Sigmoid colon (tissue), 7 donors: ENCODE results near the gene TRIL. TPM values are rescaled to one million over a fixed set of nuclear protein-coding genes. Genes with fewer than 3 reads are reported as not detected.

Source experiments
- DNase-seq: peaks from one replicate; pipeline ENCODE4 v3.0.0-alpha.2; 2019
- H3K27ac ChIP-seq, 4 donors: fragments of 200-600 bp; sonication (generic); one replicate each; pipeline ENCODE4 v1.5.1; 2016 to 2019; ENCODE audit warnings: mild to moderate bottlenecking in 1 of 4
- H3K27me3 ChIP-seq, 3 donors: fragments of 200-600 bp; sonication (generic); one replicate each; pipeline ENCODE4 v1.5.1; 2019; ENCODE audit warnings: mild to moderate bottlenecking in 1 of 3
- H3K36me3 ChIP-seq, 4 donors: fragments of 200-600 bp; sonication (generic); one replicate each; pipeline ENCODE4 v1.5.1; 2016 to 2019
- H3K4me1 ChIP-seq, 4 donors: fragments of 200-600 bp; sonication (generic); one replicate each; pipeline ENCODE4 v1.5.1; 2017 to 2019
- H3K4me3 ChIP-seq, 4 donors: fragments of 200-600 bp; sonication (generic); one replicate each; pipeline ENCODE4 v1.5.1; 2017 to 2019; ENCODE audit warnings: mild to moderate bottlenecking in 2 of 4, moderate library complexity in 1 of 4
- H3K9me3 ChIP-seq, 4 donors: fragments of 200-600 bp in 3 of 4; sonication (generic) in 3 of 4; one replicate each; pipeline versions ENCODE4 v1.5.1 to v1.6.1; 2013 to 2019
- CTCF ChIP-seq, 4 experiments: fragments of 450-650 bp in 3 of 4; fragments of 200-600 bp in 1 of 4; IDR thresholded peaks; one replicate each; pipeline ENCODE4 v1.5.1; 2016 to 2019; ENCODE audit warnings: antibody characterized with exemption in 4 of 4, mild to moderate bottlenecking in 3 of 4, moderate library complexity in 2 of 4
- EP300 ChIP-seq, 4 donors: sonication (generic); formaldehyde crosslinking; IDR thresholded peaks; one replicate each; pipeline ENCODE4 v1.6.1; 2017; ENCODE audit warnings: antibody characterized with exemption in 4 of 4
- POLR2A ChIP-seq, 2 donors: fragments of 450-650 bp; IDR thresholded peaks; one replicate each; pipeline ENCODE4 v1.6.1; 2016; ENCODE audit warnings: antibody characterized with exemption in 2 of 2, mild to moderate bottlenecking in 2 of 2, moderate library complexity in 2 of 2
- POLR2AphosphoS5 ChIP-seq, 4 donors: sonication (generic); formaldehyde crosslinking; IDR thresholded peaks; one replicate each; pipeline ENCODE4 v1.6.1; 2017; ENCODE audit warnings: antibody characterized with exemption in 4 of 4
- WGBS, 2 donors: extraction: QIAGEN DNeasy Blood & Tissue Kit; methylation state at CpG; one replicate each; pipeline ENCODE4 v1.1.7; 2013; 5-methylcytosine and 5-hydroxymethylcytosine counted together
- intact Hi-C: fragments of 100-400 bp; cut with DNase I; formaldehyde crosslinking; loops from one replicate; pipeline ENCODE4 v1.15.1; 2023
- polyA plus RNA-seq, 3 donors: library from polyadenylated mRNA; stranded (reverse); fragments of 200-250 nt; gene quantifications; one replicate each; pipeline ENCODE4 v1.2.3, GENCODE V29; 2013
- total RNA-seq, 4 donors: library from RNA; depleted of rRNA; stranded (reverse); fragments of >200 nt; gene quantifications; one replicate each; pipeline ENCODE4 v1.1.0, GENCODE V29; 2016
- donor health status: healthy with polysubstance abuse.
- donor health status: Bipolar disorder and iron deficiency.
- donor health status: healthy.

The TRIL gene
- total and polyA plus RNA-seq, 7 donors: 0.66 to 7.5 (median 2.0) TPM; not detected in 2

GRCh38 chr7:28940741-28941384 lies 17.3 kb downstream of the TRIL start:
- Histone ChIP-seq H3K27ac (no peak overlapping the region), H3K4me1 (no peaks in the 10 kb centered on the region), H3K4me3 (no peak overlapping the region), H3K9me3 (no peaks in the 10 kb centered on the region), H3K36me3 (no peaks in the 10 kb centered on the region), H3K27me3 (no peaks in the 10 kb centered on the region)
- intact Hi-C loops: no loop called here
- TF ChIP-seq POLR2AphosphoS5 (IDR thresholded peaks at IDR 0.05) (no peak), CTCF (IDR thresholded peaks at IDR 0.05) (no peak), POLR2A (IDR thresholded peaks at IDR 0.05) (no peak), EP300 (IDR thresholded peaks at IDR 0.05) (no peak)
- 92 to 93% methylated on average over 11 of the region's 11 CpGs for WGBS, 2 donors
- no peak for DNase-seq

- Histone ChIP-seq H3K4me3 (no peak overlapping the region), H3K4me1 (no peaks in the 10 kb centered on the region), H3K9me3 (no peaks in the 10 kb centered on the region), H3K27ac (no peak overlapping the region), H3K36me3 (no peaks in the 10 kb centered on the region), H3K27me3 (no peaks in the 10 kb centered on the region)
- 76 to 81% methylated on average over 7 of the region's 7 CpGs for WGBS, 2 donors
- TF ChIP-seq POLR2A (IDR thresholded peaks at IDR 0.05): no peak
- no peak for DNase-seq
- intact Hi-C loops: no loop called here
These were observed 18.1 kb downstream of the TRIL start for GRCh38 chr7:28939844-28940544.

DNA sequence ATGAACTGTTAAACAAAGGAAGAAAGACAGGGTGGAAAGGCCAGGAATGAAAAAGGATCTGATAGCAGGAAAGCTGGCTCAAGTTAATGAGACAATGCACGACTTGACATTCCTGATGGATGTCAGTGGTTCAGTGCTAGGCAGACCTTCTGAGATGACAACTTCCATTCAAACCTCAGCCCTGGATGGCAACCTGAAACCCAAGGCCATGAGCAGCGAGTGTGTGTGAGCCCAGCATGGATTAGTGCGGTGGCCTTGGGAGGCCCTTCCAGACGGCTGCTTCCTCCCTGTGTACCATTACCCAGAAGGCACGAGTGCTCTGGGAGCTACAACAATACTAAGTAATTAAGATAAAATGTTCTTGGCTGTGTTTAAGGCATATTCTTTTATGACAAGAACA lies 18.8 kb downstream of the TRIL start:
- Histone ChIP-seq H3K4me1 (no peaks in the 10 kb centered on the region), H3K9me3 (no peaks in the 10 kb centered on the region), H3K4me3 (no peak overlapping the region), H3K36me3 (no peaks in the 10 kb centered on the region), H3K27me3 (no peaks in the 10 kb centered on the region), H3K27ac (no peak overlapping the region)
- intact Hi-C loops: no loop called here
- 68 to 78% methylated on average over 5 of the region's 5 CpGs for WGBS, 2 donors
- no peak for DNase-seq
- TF ChIP-seq EP300 (IDR thresholded peaks at IDR 0.05): no peak
- TF ChIP-seq POLR2A (IDR thresholded peaks at IDR 0.05): no peak
- TF ChIP-seq POLR2AphosphoS5 (IDR thresholded peaks at IDR 0.05): no peak
- TF ChIP-seq CTCF (IDR thresholded peaks at IDR 0.05): no peak

DNA sequence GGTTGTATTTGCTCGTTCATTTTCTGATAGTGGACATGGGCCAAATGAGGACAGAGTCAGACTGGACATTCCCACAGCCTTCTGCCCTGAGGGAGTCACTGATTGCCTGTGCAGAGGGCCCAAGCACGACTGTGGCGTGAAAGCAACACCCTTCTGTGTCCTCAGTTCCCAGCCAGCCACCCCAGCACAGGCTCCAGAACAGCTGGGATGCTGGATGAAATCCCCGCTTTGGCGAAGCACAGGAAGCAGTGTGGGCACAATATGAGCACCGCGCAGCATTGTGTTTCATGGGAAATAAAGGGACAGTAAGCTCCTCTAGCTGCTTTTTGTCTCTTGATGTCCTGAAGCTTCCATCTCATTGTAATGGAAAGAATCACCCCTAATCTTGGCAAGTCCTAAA lies 20.5 kb downstream of the TRIL start:
- intact Hi-C loops: no loop called here
- no peak overlapping the region for H3K4me3 ChIP-seq
- WGBS, 2 donors: 87 to 89% methylated on average over 7 of the region's 7 CpGs
- no peak overlapping the region for H3K27ac ChIP-seq
- H3K4me1 ChIP-seq: peaks cover 0 to 12% (median 9%) of the 10 kb centered on the region in 4 donors
- no peaks in the 10 kb centered on the region for H3K27me3 ChIP-seq
- DNase-seq: no peak
- no peaks in the 10 kb centered on the region for H3K36me3 ChIP-seq
- no peaks in the 10 kb centered on the region for H3K9me3 ChIP-seq
- TF ChIP-seq CTCF (IDR thresholded peaks at IDR 0.05): no peak
- TF ChIP-seq POLR2AphosphoS5 (IDR thresholded peaks at IDR 0.05): no peak
- TF ChIP-seq EP300 (IDR thresholded peaks at IDR 0.05): no peak
- no peak for TF ChIP-seq POLR2A (IDR thresholded peaks at IDR 0.05)

DNA sequence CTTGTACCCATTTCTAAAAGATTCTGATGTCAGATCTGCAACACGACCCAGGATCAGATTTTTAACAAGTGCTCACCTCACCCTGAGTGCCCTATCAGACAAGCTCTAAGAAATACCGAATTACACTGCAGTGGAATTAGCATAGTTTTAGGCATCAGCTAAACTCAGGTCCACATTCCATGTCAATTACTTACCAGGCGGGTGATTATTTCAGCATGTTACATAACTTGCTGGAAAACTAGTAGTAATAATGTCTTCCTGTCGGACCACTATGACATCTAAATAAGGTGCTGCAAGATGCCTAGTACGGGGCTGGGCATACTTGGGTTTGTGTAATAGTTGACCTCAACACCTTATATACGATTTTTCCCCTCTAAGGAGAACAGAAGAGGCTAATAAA lies 21.0 kb downstream of the TRIL start:
- Histone ChIP-seq H3K4me3 (no peak overlapping the region), H3K27me3 (no peaks in the 10 kb centered on the region), H3K27ac (no peak overlapping the region), H3K36me3 (no peaks in the 10 kb centered on the region), H3K9me3 (no peaks in the 10 kb centered on the region), H3K4me1 (peaks cover 0 to 12% (median 9%) of the 10 kb centered on the region in 4 donors)
- 84% methylated on average over 6 of the region's 6 CpGs for WGBS, 2 donors
- no peak for DNase-seq
- no peak for TF ChIP-seq EP300 (IDR thresholded peaks at IDR 0.05)
- TF ChIP-seq CTCF (IDR thresholded peaks at IDR 0.05): no peak
- TF ChIP-seq POLR2A (IDR thresholded peaks at IDR 0.05): no peak
- no peak for TF ChIP-seq POLR2AphosphoS5 (IDR thresholded peaks at IDR 0.05)
- intact Hi-C loops: no loop called here
